K562 (cell line): Measurements from ENCODE around the gene CAMSAP3. TPM values are rescaled to one million over a fixed set of nuclear protein-coding genes. Genes with fewer than 3 reads are reported as not detected.

Source experiments
- DLX4 ChIP-seq: fragments of 250-450 bp; sonication (Bioruptor Pico); IDR thresholded peaks from 2 replicates; pipeline ENCODE4 v1.6.1; 2021; ENCODE audit warnings: mild to moderate bottlenecking
- ELF1 ChIP-seq: fragments of 200-800 bp; sonication (Bioruptor generic); IDR thresholded peaks from 2 replicates; pipeline ENCODE4 v1.6.1; 2016; ENCODE audit warnings: missing genetic modification characterization, missing compliant biosample characterization
- NFE2L1 ChIP-seq: fragments of 450-650 bp; IDR thresholded peaks from 2 replicates; pipeline ENCODE4 v1.6.1; 2016; ENCODE audit warnings: missing genetic modification characterization, low read depth, mild to moderate bottlenecking, missing compliant biosample characterization, moderate library complexity, borderline replicate concordance
- PHF21A ChIP-seq: fragments of 450-650 bp; IDR thresholded peaks from 2 replicates; pipeline ENCODE4 v1.6.1; 2017; ENCODE audit warnings: low read depth, borderline replicate concordance
- RBM25 ChIP-seq: fragments of 200-400 bp; formaldehyde crosslinking; IDR thresholded peaks from 2 replicates; pipeline ENCODE4 v1.6.1; 2018; ENCODE audit warnings: low read length, low read depth, moderate library complexity; ENCODE audit not compliant: severe bottlenecking
- SFPQ ChIP-seq: fragments of 200-400 bp; formaldehyde crosslinking; IDR thresholded peaks from 2 replicates; pipeline ENCODE4 v1.6.1; 2017; ENCODE audit warnings: mild to moderate bottlenecking, low read depth, low read length, moderate library complexity
- SUPT5H ChIP-seq: fragments of 450-650 bp; IDR thresholded peaks from 2 replicates; pipeline ENCODE4 v1.6.1; 2016
- VEZF1 ChIP-seq: fragments of 200-800 bp; sonication (Bioruptor generic); IDR thresholded peaks from 2 replicates; pipeline ENCODE4 v1.6.1; 2017; ENCODE audit warnings: missing genetic modification characterization, missing compliant biosample characterization
- ZBTB26 ChIP-seq: fragments of 450-650 bp; formaldehyde crosslinking; IDR thresholded peaks from 2 replicates; pipeline ENCODE4 v1.4.0; 2022; ENCODE audit warnings: missing genetic modification characterization
- ZNF175 ChIP-seq: fragments of 200-800 bp; sonication (Bioruptor generic); IDR thresholded peaks from 2 replicates; pipeline ENCODE4 v1.6.1; 2016; ENCODE audit warnings: low read depth, mild to moderate bottlenecking, missing genetic modification characterization, missing compliant biosample characterization
- ZNF561 ChIP-seq: fragments of 450-650 bp; formaldehyde crosslinking; conservative IDR thresholded peaks from 2 replicates; pipeline ENCODE4 v1.4.0; 2020; ENCODE audit warnings: mild to moderate bottlenecking, moderate library complexity
- polyA plus RNA-seq, 8 experiments: library from polyadenylated mRNA; depleted of rRNA in 4 of 8; stranded (reverse) in 5 of 8; unstranded in 3 of 8; fragments of >200 nt; fragmentation: Nextera tagmentation in 2 of 8; fragmentation: Illumina TruSeq in 1 of 8; extraction: Ambion mirVana in 2 of 8; extraction: Trizol in 1 of 8; gene quantifications; 2 replicates each; pipeline versions ENCODE4 v1.2.1 to v1.2.3, GENCODE V29; 2011 to 2014; ENCODE audit warnings: inconsistent platforms in 1 of 8, missing spikeins in 1 of 8
- total RNA-seq, 7 experiments: library from RNA; depleted of rRNA in 6 of 7; stranded (reverse); fragments of >200 nt in 6 of 7; fragmentation: Illumina TruSeq in 2 of 7; extraction: Trizol in 2 of 7; gene quantifications; 2 replicates each; pipeline versions ENCODE4 v1.2.1 to v1.2.3, GENCODE V29; 2011 to 2021; ENCODE audit warnings: low replicate concordance in 1 of 7
- TF ChIP-seq, protein P1 (sequence below): fragments of 250-450 bp; sonication (Bioruptor Pico); IDR thresholded peaks from 2 replicates; pipeline ENCODE4 v1.5.0; 2020; ENCODE audit warnings: mild to moderate bottlenecking, borderline replicate concordance
- TF ChIP-seq, protein P2 (sequence below): sonication (generic); formaldehyde crosslinking; IDR thresholded peaks from 2 replicates; pipeline ENCODE4 v1.8.1; 2023; ENCODE audit warnings: mild to moderate bottlenecking, missing genetic modification reagents
- TF ChIP-seq, protein P3 (sequence below), 3 experiments: IDR thresholded peaks in 2 of 3; conservative IDR thresholded peaks in 1 of 3; 2 replicates each; pipeline ENCODE4 v1.5.1; 2011 to 2012; ENCODE audit warnings: low read length in 3 of 3, mild to moderate bottlenecking in 3 of 3, control low read depth in 2 of 3, improper control_type of control experiment in 1 of 3, inconsistent platforms in 1 of 3, low read depth in 1 of 3, mixed read lengths in 1 of 3, moderate library complexity in 1 of 3; ENCODE audit not compliant: insufficient read depth in 2 of 3

The CAMSAP3 gene
- total and polyA plus RNA-seq, 9 of the 15 experiments (the other 6 are each of a cell fraction or from before 2014, with no cell fraction given) = 0.01 to 0.89 (median 0.22) TPM; not detected in 1

DNA sequence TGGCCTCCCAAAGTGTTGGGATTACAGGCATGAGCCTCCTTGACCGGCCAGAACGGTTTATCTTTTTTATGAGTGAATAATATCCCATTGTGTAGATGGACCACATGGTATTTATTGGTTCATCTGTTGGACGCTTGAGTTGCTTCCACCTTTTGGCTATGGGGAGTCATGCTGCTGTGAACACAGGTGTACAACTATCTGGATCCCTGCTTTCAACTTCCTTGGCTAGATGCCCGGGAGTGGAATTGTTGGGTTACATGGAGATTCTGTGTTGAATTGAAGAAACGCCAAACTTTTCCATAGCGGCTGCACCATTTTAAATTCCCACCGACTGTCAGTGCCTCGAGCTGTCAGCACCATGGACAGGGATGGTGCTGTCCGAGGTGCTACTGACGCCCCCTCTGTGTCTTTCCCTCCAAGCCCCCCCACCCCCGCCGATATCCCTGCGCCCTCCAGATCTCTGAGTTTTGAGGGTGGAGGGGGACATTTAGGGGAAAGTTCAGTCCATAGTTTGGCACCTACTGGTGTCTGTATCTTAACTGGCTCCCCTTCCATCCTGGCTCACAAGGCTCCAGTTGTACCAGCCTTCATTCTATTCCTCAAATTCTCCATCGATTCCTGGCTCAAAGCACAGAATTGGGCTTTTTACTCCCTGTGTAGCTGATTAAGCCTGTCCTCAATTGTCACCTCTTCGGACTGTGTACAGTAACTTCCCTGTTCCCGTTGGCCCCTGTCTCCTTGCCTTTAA lies 32.8 kb upstream of the CAMSAP3 start (continued):
- TF ChIP-seq, protein P1, sequence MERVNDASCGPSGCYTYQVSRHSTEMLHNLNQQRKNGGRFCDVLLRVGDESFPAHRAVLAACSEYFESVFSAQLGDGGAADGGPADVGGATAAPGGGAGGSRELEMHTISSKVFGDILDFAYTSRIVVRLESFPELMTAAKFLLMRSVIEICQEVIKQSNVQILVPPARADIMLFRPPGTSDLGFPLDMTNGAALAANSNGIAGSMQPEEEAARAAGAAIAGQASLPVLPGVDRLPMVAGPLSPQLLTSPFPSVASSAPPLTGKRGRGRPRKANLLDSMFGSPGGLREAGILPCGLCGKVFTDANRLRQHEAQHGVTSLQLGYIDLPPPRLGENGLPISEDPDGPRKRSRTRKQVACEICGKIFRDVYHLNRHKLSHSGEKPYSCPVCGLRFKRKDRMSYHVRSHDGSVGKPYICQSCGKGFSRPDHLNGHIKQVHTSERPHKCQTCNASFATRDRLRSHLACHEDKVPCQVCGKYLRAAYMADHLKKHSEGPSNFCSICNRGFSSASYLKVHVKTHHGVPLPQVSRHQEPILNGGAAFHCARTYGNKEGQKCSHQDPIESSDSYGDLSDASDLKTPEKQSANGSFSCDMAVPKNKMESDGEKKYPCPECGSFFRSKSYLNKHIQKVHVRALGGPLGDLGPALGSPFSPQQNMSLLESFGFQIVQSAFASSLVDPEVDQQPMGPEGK (CRISPR knock-in tag) = no peak
- TF ChIP-seq, protein P2, sequence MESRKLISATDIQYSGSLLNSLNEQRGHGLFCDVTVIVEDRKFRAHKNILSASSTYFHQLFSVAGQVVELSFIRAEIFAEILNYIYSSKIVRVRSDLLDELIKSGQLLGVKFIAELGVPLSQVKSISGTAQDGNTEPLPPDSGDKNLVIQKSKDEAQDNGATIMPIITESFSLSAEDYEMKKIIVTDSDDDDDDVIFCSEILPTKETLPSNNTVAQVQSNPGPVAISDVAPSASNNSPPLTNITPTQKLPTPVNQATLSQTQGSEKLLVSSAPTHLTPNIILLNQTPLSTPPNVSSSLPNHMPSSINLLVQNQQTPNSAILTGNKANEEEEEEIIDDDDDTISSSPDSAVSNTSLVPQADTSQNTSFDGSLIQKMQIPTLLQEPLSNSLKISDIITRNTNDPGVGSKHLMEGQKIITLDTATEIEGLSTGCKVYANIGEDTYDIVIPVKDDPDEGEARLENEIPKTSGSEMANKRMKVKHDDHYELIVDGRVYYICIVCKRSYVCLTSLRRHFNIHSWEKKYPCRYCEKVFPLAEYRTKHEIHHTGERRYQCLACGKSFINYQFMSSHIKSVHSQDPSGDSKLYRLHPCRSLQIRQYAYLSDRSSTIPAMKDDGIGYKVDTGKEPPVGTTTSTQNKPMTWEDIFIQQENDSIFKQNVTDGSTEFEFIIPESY (CRISPR knock-in tag) = peak; percentile 85
- TF ChIP-seq VEZF1 (peak; percentile 76), ZBTB26 (CRISPR knock-in tag) (no peak), ELF1 (tag) (no peak), ZNF175 (CRISPR knock-in tag) (peak; percentile 93), NFE2L1 (tag) (no peak), ZNF561 (CRISPR knock-in tag) (no peak), DLX4 (CRISPR knock-in tag) (no peak), SUPT5H (no peak), RBM25 (no peak), SFPQ (no peak), PHF21A (no peak)
- TF ChIP-seq, protein P3, sequence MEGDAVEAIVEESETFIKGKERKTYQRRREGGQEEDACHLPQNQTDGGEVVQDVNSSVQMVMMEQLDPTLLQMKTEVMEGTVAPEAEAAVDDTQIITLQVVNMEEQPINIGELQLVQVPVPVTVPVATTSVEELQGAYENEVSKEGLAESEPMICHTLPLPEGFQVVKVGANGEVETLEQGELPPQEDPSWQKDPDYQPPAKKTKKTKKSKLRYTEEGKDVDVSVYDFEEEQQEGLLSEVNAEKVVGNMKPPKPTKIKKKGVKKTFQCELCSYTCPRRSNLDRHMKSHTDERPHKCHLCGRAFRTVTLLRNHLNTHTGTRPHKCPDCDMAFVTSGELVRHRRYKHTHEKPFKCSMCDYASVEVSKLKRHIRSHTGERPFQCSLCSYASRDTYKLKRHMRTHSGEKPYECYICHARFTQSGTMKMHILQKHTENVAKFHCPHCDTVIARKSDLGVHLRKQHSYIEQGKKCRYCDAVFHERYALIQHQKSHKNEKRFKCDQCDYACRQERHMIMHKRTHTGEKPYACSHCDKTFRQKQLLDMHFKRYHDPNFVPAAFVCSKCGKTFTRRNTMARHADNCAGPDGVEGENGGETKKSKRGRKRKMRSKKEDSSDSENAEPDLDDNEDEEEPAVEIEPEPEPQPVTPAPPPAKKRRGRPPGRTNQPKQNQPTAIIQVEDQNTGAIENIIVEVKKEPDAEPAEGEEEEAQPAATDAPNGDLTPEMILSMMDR (IDR thresholded peaks at IDR 0.05 in 2 of 3, conservative IDR thresholded peaks at IDR 0.05 in 1 of 3; ENCODE audit: insufficient read depth in 2 of 3, low read depth in 1 of 3, low read length in 3 of 3) = no peak
